HG02840 (cell line): ENCODE data around the gene PPAN.

Experiments used
- ATAC-seq: cut with Tn5 transposase; IDR thresholded peaks from one replicate; pipeline ENCODE4 v1.9.1; 2021; ENCODE audit warnings: mild to moderate bottlenecking, moderate library complexity, moderate number of reproducible peaks; ENCODE audit not compliant: unreplicated experiment, low FRiP score

The PPAN gene

GRCh38 chr19:10137751-10138682 is 31.9 kb downstream of the PPAN start:
- no peak for ATAC-seq

GRCh38 chr19:10138879-10139795 is 33.0 kb downstream of the PPAN start:
- ATAC-seq = no peak

- ATAC-seq = no peak
Observed at GRCh38 chr19:10139952-10140351, 33.8 kb downstream of the PPAN start.

GRCh38 chr19:10141479-10141878 is 35.3 kb downstream of the PPAN start:
- no peak for ATAC-seq

- no peak for ATAC-seq
Observed at GRCh38 chr19:10141973-10142372, 35.8 kb downstream of the PPAN start.

- ATAC-seq = no peak
Observed at GRCh38 chr19:10142701-10143375, 36.7 kb downstream of the PPAN start.

- no peak for ATAC-seq
Observed at GRCh38 chr19:10143681-10144080, 37.5 kb downstream of the PPAN start.

GRCh38 chr19:10144361-10144760 is 38.2 kb downstream of the PPAN start:
- no peak for ATAC-seq

GRCh38 chr19:10145031-10145430 is 38.9 kb downstream of the PPAN start:
- ATAC-seq = no peak

GRCh38 chr19:10146142-10146541 is 40.0 kb downstream of the PPAN start:
- no peak for ATAC-seq

GRCh38 chr19:10149427-10149826 is 43.3 kb downstream of the PPAN start:
- ATAC-seq = no peak

GRCh38 chr19:10151521-10151920 is 45.4 kb downstream of the PPAN start:
- no peak for ATAC-seq

GRCh38 chr19:10152100-10152499 is 45.9 kb downstream of the PPAN start:
- no peak for ATAC-seq

GRCh38 chr19:10155839-10156238 is 49.7 kb downstream of the PPAN start:
- no peak for ATAC-seq

- no peak for ATAC-seq
Observed at GRCh38 chr19:10158071-10158470, 51.9 kb downstream of the PPAN start.

- no peak for ATAC-seq
Observed at GRCh38 chr19:10158485-10158884, 52.3 kb downstream of the PPAN start.

GRCh38 chr19:10159610-10160009 is 53.4 kb downstream of the PPAN start:
- ATAC-seq = no peak
